RWPE2 (cell line): ENCODE results near the gene LAD1.

Source experiments
- ATAC-seq: fragments of 200-7000 bp; cut with Tn5 transposase; 3 replicates; pipeline ENCODE4 v1.9.1; 2021; ENCODE audit warnings: low read depth
- DNase-seq: peaks from one replicate; pipeline ENCODE4 v3.0.0-alpha.2; 2020; ENCODE audit warnings: low spot score
- H3K27ac ChIP-seq: fragments of 450-650 bp; 2 replicates; pipeline ENCODE4 v1.5.1; 2017; ENCODE audit warnings: mild to moderate bottlenecking; ENCODE audit not compliant: poor library complexity, severe bottlenecking
- H3K27me3 ChIP-seq: fragments of 250-450 bp; sonication (Bioruptor Pico); 2 replicates; pipeline ENCODE4 v1.5.1; 2021; ENCODE audit warnings: mild to moderate bottlenecking, moderate library complexity; ENCODE audit not compliant: insufficient read depth, poor library complexity, severe bottlenecking
- H3K36me3 ChIP-seq: fragments of 250-450 bp; sonication (Bioruptor Pico); 2 replicates; pipeline ENCODE4 v1.5.1; 2020; ENCODE audit warnings: low read depth, mild to moderate bottlenecking, moderate library complexity
- H3K4me1 ChIP-seq: fragments of 250-450 bp; sonication (Bioruptor Pico); 2 replicates; pipeline ENCODE4 v1.5.1; 2021; ENCODE audit warnings: mild to moderate bottlenecking, moderate library complexity; ENCODE audit not compliant: insufficient read depth, poor library complexity, severe bottlenecking
- H3K4me3 ChIP-seq: fragments of 250-450 bp; sonication (Bioruptor Pico); 2 replicates; pipeline ENCODE4 v1.5.1; 2021; ENCODE audit warnings: mild to moderate bottlenecking, moderate library complexity; ENCODE audit not compliant: severe bottlenecking
- H3K9me3 ChIP-seq: fragments of 250-450 bp; sonication (Bioruptor Pico); 2 replicates; pipeline ENCODE4 v1.5.1; 2021; ENCODE audit warnings: mild to moderate bottlenecking, moderate library complexity; ENCODE audit not compliant: severe bottlenecking
- TF ChIP-seq, protein P1 (sequence below): fragments of 450-650 bp; IDR thresholded peaks from one replicate; pipeline ENCODE4 v1.5.1; 2017; ENCODE audit warnings: mild to moderate bottlenecking, moderate library complexity; ENCODE audit not compliant: poor library complexity, severe bottlenecking

The LAD1 gene

GRCh38 chr1:201357636-201358348, 41.3 kb downstream of the LAD1 start:
- ATAC-seq (no peak), DNase-seq (no peak)
- H3K4me3 ChIP-seq: no peak overlapping the region
- no peak overlapping the region for H3K27ac ChIP-seq
- TF ChIP-seq, protein P1, sequence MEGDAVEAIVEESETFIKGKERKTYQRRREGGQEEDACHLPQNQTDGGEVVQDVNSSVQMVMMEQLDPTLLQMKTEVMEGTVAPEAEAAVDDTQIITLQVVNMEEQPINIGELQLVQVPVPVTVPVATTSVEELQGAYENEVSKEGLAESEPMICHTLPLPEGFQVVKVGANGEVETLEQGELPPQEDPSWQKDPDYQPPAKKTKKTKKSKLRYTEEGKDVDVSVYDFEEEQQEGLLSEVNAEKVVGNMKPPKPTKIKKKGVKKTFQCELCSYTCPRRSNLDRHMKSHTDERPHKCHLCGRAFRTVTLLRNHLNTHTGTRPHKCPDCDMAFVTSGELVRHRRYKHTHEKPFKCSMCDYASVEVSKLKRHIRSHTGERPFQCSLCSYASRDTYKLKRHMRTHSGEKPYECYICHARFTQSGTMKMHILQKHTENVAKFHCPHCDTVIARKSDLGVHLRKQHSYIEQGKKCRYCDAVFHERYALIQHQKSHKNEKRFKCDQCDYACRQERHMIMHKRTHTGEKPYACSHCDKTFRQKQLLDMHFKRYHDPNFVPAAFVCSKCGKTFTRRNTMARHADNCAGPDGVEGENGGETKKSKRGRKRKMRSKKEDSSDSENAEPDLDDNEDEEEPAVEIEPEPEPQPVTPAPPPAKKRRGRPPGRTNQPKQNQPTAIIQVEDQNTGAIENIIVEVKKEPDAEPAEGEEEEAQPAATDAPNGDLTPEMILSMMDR: no peak
- no peaks in the 10 kb centered on the region for H3K9me3 ChIP-seq
- peaks cover 8% of the 10 kb centered on the region for H3K4me1 ChIP-seq
- no peaks in the 10 kb centered on the region for H3K27me3 ChIP-seq
- no peaks in the 10 kb centered on the region for H3K36me3 ChIP-seq

GRCh38 chr1:201357211-201357610, 41.9 kb downstream of the LAD1 start:
- no peak overlapping the region for H3K4me3 ChIP-seq
- H3K27ac ChIP-seq: no peak overlapping the region
- no peaks in the 10 kb centered on the region for H3K9me3 ChIP-seq
- peaks cover 8% of the 10 kb centered on the region for H3K4me1 ChIP-seq
- TF ChIP-seq, protein P1: no peak
- no peak for DNase-seq
- no peaks in the 10 kb centered on the region for H3K36me3 ChIP-seq
- no peaks in the 10 kb centered on the region for H3K27me3 ChIP-seq
- ATAC-seq: no peak

DNA sequence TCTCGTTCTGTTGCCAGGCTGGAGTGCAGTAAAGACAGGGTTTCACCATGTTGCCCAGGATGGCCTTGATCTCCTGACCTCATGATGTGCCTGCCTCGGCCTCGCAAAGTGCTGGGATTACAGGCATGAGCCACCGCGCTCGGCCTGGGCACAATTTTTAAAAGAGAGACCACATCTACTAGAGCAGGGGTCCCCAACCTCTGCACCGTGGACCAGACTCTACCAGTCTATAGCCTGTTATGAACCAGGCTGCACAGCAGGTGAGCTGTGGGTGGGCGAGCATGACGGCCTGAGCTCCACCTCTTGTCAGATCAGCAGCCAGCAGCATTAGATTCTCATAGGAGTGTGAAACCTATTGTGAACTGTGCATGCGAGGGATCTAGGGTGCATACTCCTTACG, 42.4 kb downstream of the LAD1 start:
- H3K27ac ChIP-seq: no peak overlapping the region
- H3K36me3 ChIP-seq: no peaks in the 10 kb centered on the region
- DNase-seq (no peak), ATAC-seq (no peak)
- H3K4me3 ChIP-seq: no peak overlapping the region
- H3K27me3 ChIP-seq: no peaks in the 10 kb centered on the region
- peaks cover 8% of the 10 kb centered on the region for H3K4me1 ChIP-seq
- H3K9me3 ChIP-seq: no peaks in the 10 kb centered on the region
- TF ChIP-seq, protein P1: no peak

GRCh38 chr1:201356236-201356635, 42.9 kb downstream of the LAD1 start:
- DNase-seq: no peak
- H3K36me3 ChIP-seq: no peaks in the 10 kb centered on the region
- H3K27me3 ChIP-seq: no peaks in the 10 kb centered on the region
- no peak overlapping the region for H3K27ac ChIP-seq
- no peak for ATAC-seq
- H3K4me3 ChIP-seq: no peak overlapping the region
- H3K4me1 ChIP-seq: peaks cover 8% of the 10 kb centered on the region
- TF ChIP-seq, protein P1: no peak
- H3K9me3 ChIP-seq: no peaks in the 10 kb centered on the region

- H3K36me3 ChIP-seq: no peaks in the 10 kb centered on the region
- ATAC-seq (no peak), DNase-seq (no peak)
- H3K27me3 ChIP-seq: no peaks in the 10 kb centered on the region
- TF ChIP-seq, protein P1: no peak
- no peak overlapping the region for H3K27ac ChIP-seq
- no peaks in the 10 kb centered on the region for H3K9me3 ChIP-seq
- peaks cover 8% of the 10 kb centered on the region for H3K4me1 ChIP-seq
- H3K4me3 ChIP-seq: no peak overlapping the region
Observed at GRCh38 chr1:201355471-201355870, 43.7 kb downstream of the LAD1 start.
